ENCODE results near the gene ADCYAP1R1. TPM values are rescaled to one million over a fixed set of nuclear protein-coding genes. Genes with fewer than 3 reads are reported as not detected.

The ADCYAP1R1 gene
- polyA plus RNA-seq, 3 donors, result not detected

GRCh38 chr7:31114593-31115343 lies 62.7 kb downstream of the ADCYAP1R1 start:
- Mint-ChIP-seq H3K27ac (no peak overlapping the region), H3K9me3 (no peaks in the 10 kb centered on the region), H3K4me3 (no peak overlapping the region), H3K36me3 (no peaks in the 10 kb centered on the region), H3K27me3 (ENCODE audit: low read depth in 3 of 3) (peaks cover 5 to 8% (median 6%) of the 10 kb centered on the region in 3 donors), H3K4me1 (no peaks in the 10 kb centered on the region)
- no peaks in the 10 kb centered on the region for H4K20me1 ChIP-seq (ENCODE audit: insufficient read depth, low read length)
- H3K27ac ChIP-seq (ENCODE audit: low read depth in 1 of 2, low read length in 2 of 2), result no peak overlapping the region
- no peaks in the 10 kb centered on the region for H3K79me2 ChIP-seq (ENCODE audit: insufficient read depth, low read length)
- WGBS (ENCODE audit: insufficient coverage), result 80% methylated on average over 1 of the region's 1 CpG
- H2AFZ ChIP-seq (ENCODE audit: insufficient read depth, low read depth, low read length, poor library complexity, severe bottlenecking), result no peak overlapping the region
- H3K36me3 ChIP-seq (replicated peaks in 1 of 2; ENCODE audit: control insufficient read depth in 1 of 2, insufficient read depth in 2 of 2, low read length in 2 of 2), result no peaks in the 10 kb centered on the region
- TF ChIP-seq, protein P1, sequence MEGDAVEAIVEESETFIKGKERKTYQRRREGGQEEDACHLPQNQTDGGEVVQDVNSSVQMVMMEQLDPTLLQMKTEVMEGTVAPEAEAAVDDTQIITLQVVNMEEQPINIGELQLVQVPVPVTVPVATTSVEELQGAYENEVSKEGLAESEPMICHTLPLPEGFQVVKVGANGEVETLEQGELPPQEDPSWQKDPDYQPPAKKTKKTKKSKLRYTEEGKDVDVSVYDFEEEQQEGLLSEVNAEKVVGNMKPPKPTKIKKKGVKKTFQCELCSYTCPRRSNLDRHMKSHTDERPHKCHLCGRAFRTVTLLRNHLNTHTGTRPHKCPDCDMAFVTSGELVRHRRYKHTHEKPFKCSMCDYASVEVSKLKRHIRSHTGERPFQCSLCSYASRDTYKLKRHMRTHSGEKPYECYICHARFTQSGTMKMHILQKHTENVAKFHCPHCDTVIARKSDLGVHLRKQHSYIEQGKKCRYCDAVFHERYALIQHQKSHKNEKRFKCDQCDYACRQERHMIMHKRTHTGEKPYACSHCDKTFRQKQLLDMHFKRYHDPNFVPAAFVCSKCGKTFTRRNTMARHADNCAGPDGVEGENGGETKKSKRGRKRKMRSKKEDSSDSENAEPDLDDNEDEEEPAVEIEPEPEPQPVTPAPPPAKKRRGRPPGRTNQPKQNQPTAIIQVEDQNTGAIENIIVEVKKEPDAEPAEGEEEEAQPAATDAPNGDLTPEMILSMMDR (IDR thresholded peaks at IDR 0.05), result no peak
- no peaks in the 10 kb centered on the region for H3K27me3 ChIP-seq (ENCODE audit: control insufficient read depth in 2 of 2, insufficient read depth in 2 of 2, low read length in 2 of 2)
- H3K4me3 ChIP-seq (replicated peaks in 1 of 3; ENCODE audit: low read depth in 2 of 3, low read length in 3 of 3), result no peak overlapping the region
- no peak for DNase-seq
- no peaks in the 10 kb centered on the region for H3K4me1 ChIP-seq (ENCODE audit: control insufficient read depth in 1 of 2, insufficient read depth in 2 of 2, low read length in 2 of 2)
- no peaks in the 10 kb centered on the region for H3K9me3 ChIP-seq (replicated peaks in 1 of 2; ENCODE audit: control insufficient read depth in 1 of 2, insufficient read depth in 1 of 2, low read length in 2 of 2)
- no peak overlapping the region for H3K4me2 ChIP-seq (replicated peaks; ENCODE audit: extremely low read depth, low read length, poor library complexity, severe bottlenecking)
- H3K9ac ChIP-seq (ENCODE audit: insufficient read depth, low read length, poor library complexity, severe bottlenecking), result no peak overlapping the region
- intact Hi-C loops (cut with micrococcal nuclease), result no loop called here

GRCh38 chr7:31116615-31117014 lies 64.5 kb downstream of the ADCYAP1R1 start:
- H3K27ac ChIP-seq (ENCODE audit: low read depth in 1 of 2, low read length in 2 of 2), result no peak overlapping the region
- Mint-ChIP-seq H3K9me3 (no peaks in the 10 kb centered on the region), H3K36me3 (no peaks in the 10 kb centered on the region), H3K27me3 (ENCODE audit: low read depth in 3 of 3) (peaks cover 5 to 11% (median 6%) of the 10 kb centered on the region in 3 donors), H3K4me1 (no peaks in the 10 kb centered on the region), H3K27ac (no peak overlapping the region), H3K4me3 (no peak overlapping the region)
- intact Hi-C loops (cut with micrococcal nuclease), result no loop called here
- TF ChIP-seq, protein P1 (IDR thresholded peaks at IDR 0.05), result no peak
- no peak overlapping the region for H3K4me2 ChIP-seq (replicated peaks; ENCODE audit: extremely low read depth, low read length, poor library complexity, severe bottlenecking)
- WGBS (ENCODE audit: insufficient coverage), result 90% methylated on average over 2 of the region's 3 CpGs
- no peak overlapping the region for H3K9ac ChIP-seq (ENCODE audit: insufficient read depth, low read length, poor library complexity, severe bottlenecking)
- H3K9me3 ChIP-seq (replicated peaks in 1 of 2; ENCODE audit: control insufficient read depth in 1 of 2, insufficient read depth in 1 of 2, low read length in 2 of 2), result no peaks in the 10 kb centered on the region
- H4K20me1 ChIP-seq (ENCODE audit: insufficient read depth, low read length), result no peaks in the 10 kb centered on the region
- no peaks in the 10 kb centered on the region for H3K79me2 ChIP-seq (ENCODE audit: insufficient read depth, low read length)
- H3K4me1 ChIP-seq (ENCODE audit: control insufficient read depth in 1 of 2, insufficient read depth in 2 of 2, low read length in 2 of 2), result no peaks in the 10 kb centered on the region
- no peak overlapping the region for H2AFZ ChIP-seq (ENCODE audit: insufficient read depth, low read depth, low read length, poor library complexity, severe bottlenecking)
- H3K4me3 ChIP-seq (replicated peaks in 1 of 3; ENCODE audit: low read depth in 2 of 3, low read length in 3 of 3), result no peak overlapping the region
- no peak for DNase-seq
- H3K36me3 ChIP-seq (replicated peaks in 1 of 2; ENCODE audit: control insufficient read depth in 1 of 2, insufficient read depth in 2 of 2, low read length in 2 of 2), result no peaks in the 10 kb centered on the region
- no peaks in the 10 kb centered on the region for H3K27me3 ChIP-seq (ENCODE audit: control insufficient read depth in 2 of 2, insufficient read depth in 2 of 2, low read length in 2 of 2)
